Cardiac muscle cell (in vitro differentiated cells and primary cell): ENCODE results near the gene CARS2. TPM values are rescaled to one million over a fixed set of nuclear protein-coding genes. Genes with fewer than 3 reads are reported as not detected.

Experiments
- DNase-seq, 2 donors: peaks; one replicate each; pipeline versions ENCODE4 v3.0.0 to v3.0.0-alpha.2; 2010 to 2017; ENCODE audit warnings: low read depth in 1 of 2, low spot score in 1 of 2
- H3K27ac ChIP-seq: fragments of 200-600 bp; sonication (generic); 2 replicates; pipeline ENCODE4 v1.5.1; 2016
- H3K27me3 ChIP-seq: fragments of 200-600 bp; sonication (generic); 2 replicates; pipeline ENCODE4 v1.6.0; 2016; ENCODE audit warnings: control low read depth
- H3K36me3 ChIP-seq: fragments of 200-600 bp; sonication (generic); 2 replicates; pipeline ENCODE4 v1.5.1; 2016; ENCODE audit warnings: control low read depth
- H3K4me1 ChIP-seq: fragments of 200-600 bp; sonication (generic); 2 replicates; pipeline ENCODE4 v1.8.1; 2017; ENCODE audit warnings: low read depth, mild to moderate bottlenecking, mixed run types
- H3K4me3 ChIP-seq: fragments of 200-600 bp; sonication (generic); 2 replicates; pipeline ENCODE4 v1.5.1; 2016; ENCODE audit warnings: mild to moderate bottlenecking
- H3K9me3 ChIP-seq: fragments of 200-600 bp; sonication (generic); 2 replicates; pipeline ENCODE4 v1.5.1; 2017; ENCODE audit warnings: low read depth, mild to moderate bottlenecking, control low read depth
- CTCF ChIP-seq: IDR thresholded peaks from 2 replicates; pipeline ENCODE4 v1.5.1; 2012; ENCODE audit warnings: low read depth, mild to moderate bottlenecking, low read length
- polyA plus RNA-seq: library from polyadenylated mRNA; unstranded; fragments of >200 nt; fragmentation: Nextera tagmentation; extraction: Ambion mirVana; gene quantifications from 2 replicates; pipeline ENCODE4 v1.2.1, GENCODE V29; 2016
- total RNA-seq: library from RNA; depleted of rRNA; stranded (reverse); fragments of >200 nt; gene quantifications from 2 replicates; pipeline ENCODE4 v1.2.3, GENCODE V29; 2016

Gene CARS2
- total and polyA plus RNA-seq, 2 experiments from 2014 or later, result 58.2 to 94.6 TPM

- H3K27ac ChIP-seq, result no peak overlapping the region
- no peak overlapping the region for H3K4me3 ChIP-seq
- no peaks in the 10 kb centered on the region for H3K4me1 ChIP-seq
- peaks cover 34% of the 10 kb centered on the region for H3K36me3 ChIP-seq
- DNase-seq, result no peak
- no peaks in the 10 kb centered on the region for H3K9me3 ChIP-seq
- no peak for TF ChIP-seq CTCF
- H3K27me3 ChIP-seq, result no peaks in the 10 kb centered on the region
Observed at GRCh38 chr13:110637747-110638146, 68.2 kb downstream of the CARS2 start.

- Histone ChIP-seq H3K27ac (no peak overlapping the region), H3K36me3 (peaks cover 33% of the 10 kb centered on the region), H3K4me1 (no peaks in the 10 kb centered on the region), H3K27me3 (no peaks in the 10 kb centered on the region), H3K9me3 (no peaks in the 10 kb centered on the region), H3K4me3 (no peak overlapping the region)
- no peak for DNase-seq
- TF ChIP-seq CTCF, result no peak
Observed at GRCh38 chr13:110637275-110637674, 68.6 kb downstream of the CARS2 start.

DNA sequence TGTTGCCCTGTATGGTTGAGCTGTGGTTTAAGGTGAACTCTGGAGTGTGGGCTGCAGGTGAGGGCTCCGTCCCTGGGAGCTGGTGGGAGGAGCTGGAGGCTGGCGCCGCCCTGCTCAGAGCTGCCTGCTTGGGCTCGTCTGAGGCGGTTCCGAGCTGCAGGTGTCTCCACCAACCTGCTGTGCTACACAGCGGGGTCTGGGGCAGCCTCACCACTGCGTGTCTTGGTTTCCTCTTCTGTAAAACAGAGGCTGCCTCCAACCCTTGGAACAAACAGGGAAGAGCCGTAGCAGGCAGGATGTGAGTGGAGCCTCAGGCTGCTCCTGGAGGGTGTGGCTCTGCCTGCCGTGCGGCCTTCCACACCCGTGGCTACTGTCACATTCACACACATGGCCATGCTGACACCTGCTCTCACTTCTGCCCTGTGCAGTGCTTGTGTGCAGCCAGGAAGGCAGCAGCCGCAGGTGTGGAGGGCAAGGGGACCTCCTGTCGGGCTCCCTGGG lies 69.2 kb downstream of the CARS2 start:
- Histone ChIP-seq H3K9me3 (no peaks in the 10 kb centered on the region), H3K36me3 (peaks cover 30% of the 10 kb centered on the region), H3K4me3 (no peak overlapping the region), H3K4me1 (no peaks in the 10 kb centered on the region), H3K27ac (no peak overlapping the region), H3K27me3 (no peaks in the 10 kb centered on the region)
- TF ChIP-seq CTCF, result no peak
- no peak for DNase-seq

- no peak overlapping the region for H3K4me3 ChIP-seq
- TF ChIP-seq CTCF, result no peak
- H3K4me1 ChIP-seq, result no peaks in the 10 kb centered on the region
- no peak for DNase-seq
- no peaks in the 10 kb centered on the region for H3K27me3 ChIP-seq
- H3K36me3 ChIP-seq, result peaks cover 30% of the 10 kb centered on the region
- H3K9me3 ChIP-seq, result no peaks in the 10 kb centered on the region
- H3K27ac ChIP-seq, result no peak overlapping the region
Observed at GRCh38 chr13:110636053-110636475, 69.9 kb downstream of the CARS2 start.

DNA sequence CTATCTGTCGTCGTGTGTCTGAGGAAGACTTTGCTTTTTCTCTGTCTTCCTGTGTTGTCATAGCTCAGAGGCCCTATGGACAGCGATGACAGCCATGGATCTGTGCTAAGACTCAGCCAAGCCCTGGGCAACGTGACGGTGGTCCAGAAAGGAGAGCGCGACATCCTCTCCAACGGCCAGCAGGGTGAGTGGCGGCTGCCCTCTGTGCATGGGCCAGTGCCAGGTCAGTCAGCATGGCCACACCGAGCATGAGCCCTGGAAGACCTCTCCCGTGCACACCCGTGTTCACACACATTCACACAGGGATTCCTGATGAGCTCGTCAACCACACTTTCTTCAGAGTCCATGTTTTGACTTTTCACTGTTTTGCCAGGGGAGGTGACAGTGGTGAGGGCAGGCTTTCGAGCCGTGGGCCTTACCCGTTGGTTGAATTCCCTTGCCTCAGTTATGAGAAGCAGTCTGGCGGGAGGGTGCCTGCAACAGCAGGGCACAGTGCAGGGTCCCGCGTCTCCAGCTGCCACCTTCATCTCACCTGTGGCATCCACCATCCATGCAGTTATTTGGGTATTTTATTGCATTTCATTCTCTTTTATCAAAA lies 70.4 kb downstream of the CARS2 start:
- H3K4me3 ChIP-seq, result no peak overlapping the region
- no peaks in the 10 kb centered on the region for H3K27me3 ChIP-seq
- TF ChIP-seq CTCF, result no peak
- no peak for DNase-seq
- H3K36me3 ChIP-seq, result peaks cover 30% of the 10 kb centered on the region
- H3K27ac ChIP-seq, result no peak overlapping the region
- no peaks in the 10 kb centered on the region for H3K4me1 ChIP-seq
- no peaks in the 10 kb centered on the region for H3K9me3 ChIP-seq

DNA sequence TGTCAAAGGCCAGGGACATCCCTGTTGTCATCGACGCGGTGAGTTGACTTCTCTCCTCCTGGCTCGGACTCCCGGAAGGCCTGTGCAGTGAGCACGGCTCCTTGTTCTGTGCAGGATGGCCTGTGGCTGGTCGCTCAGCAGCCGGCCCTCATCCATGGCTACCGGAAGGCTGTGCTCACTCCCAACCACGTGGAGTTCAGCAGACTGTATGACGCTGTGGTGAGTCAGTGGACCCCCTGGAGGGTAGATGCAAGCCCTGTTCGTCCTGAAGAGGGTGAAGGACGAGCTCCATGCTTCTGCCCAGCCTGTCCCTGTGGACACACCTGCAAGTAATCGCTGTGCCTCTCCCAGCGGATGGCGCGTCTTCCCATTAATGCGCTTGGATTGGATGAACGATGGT lies 71.4 kb downstream of the CARS2 start:
- Histone ChIP-seq H3K4me3 (no peak overlapping the region), H3K9me3 (no peaks in the 10 kb centered on the region), H3K4me1 (no peaks in the 10 kb centered on the region), H3K27me3 (no peaks in the 10 kb centered on the region), H3K36me3 (peaks cover 30% of the 10 kb centered on the region), H3K27ac (no peak overlapping the region)
- DNase-seq, result peak in 1 of 2 donors; percentile 81
- TF ChIP-seq CTCF, result no peak
